Testis (tissue), 3 donors: Measurements from ENCODE around the gene MAP3K9. TPM values are rescaled to one million over a fixed set of nuclear protein-coding genes. Genes with fewer than 3 reads are reported as not detected.

Experiments
- DNase-seq: peaks from one replicate; pipeline ENCODE4 v3.0.0-alpha.2; 2019
- H3K27ac ChIP-seq, 2 donors: fragments of 200-600 bp; sonication (generic); one replicate each; pipeline ENCODE4 v1.5.1; 2019
- H3K27me3 ChIP-seq: fragments of 200-600 bp; sonication (generic); one replicate; pipeline ENCODE4 v1.5.1; 2019
- H3K36me3 ChIP-seq: fragments of 200-600 bp; sonication (generic); one replicate; pipeline ENCODE4 v1.5.1; 2017; ENCODE audit warnings: low read depth; ENCODE audit errors: missing control alignments
- H3K4me1 ChIP-seq: fragments of 200-600 bp; sonication (generic); one replicate; pipeline ENCODE4 v1.5.1; 2019
- H3K4me3 ChIP-seq, 2 donors: fragments of 200-600 bp; sonication (generic); one replicate each; pipeline ENCODE4 v1.5.1; 2017 to 2019
- H3K9me3 ChIP-seq: fragments of 200-600 bp; sonication (generic); one replicate; pipeline ENCODE4 v1.5.1; 2017
- POLR2A ChIP-seq: fragments of 450-650 bp; IDR thresholded peaks from one replicate; pipeline ENCODE4 v1.6.1; 2017; ENCODE audit warnings: antibody characterized with exemption, mild to moderate bottlenecking, moderate library complexity
- WGBS, 2 donors: methylation state at CpG; one replicate each; pipeline ENCODE4 v1.1.5; 2018; 5-methylcytosine and 5-hydroxymethylcytosine counted together
- intact Hi-C: fragments of 100-400 bp; cut with DNase I; formaldehyde crosslinking; loops from one replicate; pipeline ENCODE4 v1.15.1; 2023; ENCODE audit warnings: low total_unique reads
- polyA plus RNA-seq: library from polyadenylated mRNA; stranded (reverse); fragments of 350-450 nt; fragmentation: Illumina TruSeq; extraction: RNeasy Lipid Tissue Mini Kit (QIAGEN cat#74804); gene quantifications from one replicate; pipeline ENCODE4 v1.2.3, GENCODE V29; 2014; ENCODE audit warnings: low read depth, low replicate concordance; ENCODE audit not compliant: insufficient read depth
- total RNA-seq, 2 donors: library from RNA; depleted of rRNA; stranded (reverse); fragments of >200 nt; gene quantifications; one replicate each; pipeline ENCODE4 v1.2.3, GENCODE V29; 2016
- TF ChIP-seq, protein P1 (sequence below), 3 experiments: fragments of 450-650 bp in 2 of 3; fragments of 200-600 bp in 1 of 3; sonication (generic) in 1 of 3; IDR thresholded peaks; one replicate each; pipeline ENCODE4 v1.5.1; 2016 to 2019; ENCODE audit warnings: antibody characterized with exemption in 3 of 3, mild to moderate bottlenecking in 2 of 3, moderate library complexity in 1 of 3

MAP3K9 gene
- total and polyA plus RNA-seq, 3 donors from 2014 or later: 17.4 to 22.5 (median 18.0) TPM

DNA sequence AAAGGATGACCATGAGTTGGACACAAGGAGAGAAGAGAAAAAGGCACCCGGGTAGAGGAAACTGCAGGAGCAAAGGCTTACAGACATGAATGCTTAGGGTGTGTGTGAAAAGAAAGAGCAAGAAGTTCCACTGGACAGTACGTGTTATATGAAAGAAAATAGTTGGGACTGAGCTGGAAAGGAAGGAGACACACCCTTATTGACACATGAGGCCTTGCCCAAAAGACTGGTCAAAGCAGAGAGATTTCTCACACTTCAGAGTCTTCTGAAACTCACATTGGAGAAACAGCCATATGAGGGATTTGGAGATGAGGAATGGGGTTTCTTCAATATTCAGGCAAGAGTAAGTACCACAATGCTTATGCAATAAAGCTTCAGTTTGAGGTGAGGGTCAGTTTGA, 111.6 kb downstream of the MAP3K9 start:
- Histone ChIP-seq H3K4me1 (no peaks in the 10 kb centered on the region), H3K4me3 (no peak overlapping the region), H3K27me3 (no peaks in the 10 kb centered on the region), H3K36me3 (no peaks in the 10 kb centered on the region), H3K27ac (no peak overlapping the region), H3K9me3 (no peaks in the 10 kb centered on the region)
- TF ChIP-seq, protein P1, sequence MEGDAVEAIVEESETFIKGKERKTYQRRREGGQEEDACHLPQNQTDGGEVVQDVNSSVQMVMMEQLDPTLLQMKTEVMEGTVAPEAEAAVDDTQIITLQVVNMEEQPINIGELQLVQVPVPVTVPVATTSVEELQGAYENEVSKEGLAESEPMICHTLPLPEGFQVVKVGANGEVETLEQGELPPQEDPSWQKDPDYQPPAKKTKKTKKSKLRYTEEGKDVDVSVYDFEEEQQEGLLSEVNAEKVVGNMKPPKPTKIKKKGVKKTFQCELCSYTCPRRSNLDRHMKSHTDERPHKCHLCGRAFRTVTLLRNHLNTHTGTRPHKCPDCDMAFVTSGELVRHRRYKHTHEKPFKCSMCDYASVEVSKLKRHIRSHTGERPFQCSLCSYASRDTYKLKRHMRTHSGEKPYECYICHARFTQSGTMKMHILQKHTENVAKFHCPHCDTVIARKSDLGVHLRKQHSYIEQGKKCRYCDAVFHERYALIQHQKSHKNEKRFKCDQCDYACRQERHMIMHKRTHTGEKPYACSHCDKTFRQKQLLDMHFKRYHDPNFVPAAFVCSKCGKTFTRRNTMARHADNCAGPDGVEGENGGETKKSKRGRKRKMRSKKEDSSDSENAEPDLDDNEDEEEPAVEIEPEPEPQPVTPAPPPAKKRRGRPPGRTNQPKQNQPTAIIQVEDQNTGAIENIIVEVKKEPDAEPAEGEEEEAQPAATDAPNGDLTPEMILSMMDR (IDR thresholded peaks at IDR 0.05): no peak
- TF ChIP-seq POLR2A: no peak
- no peak for DNase-seq
- 77 to 85% methylated on average over 2 of the region's 2 CpGs for WGBS, 2 donors
- intact Hi-C loops: no loop called here

DNA sequence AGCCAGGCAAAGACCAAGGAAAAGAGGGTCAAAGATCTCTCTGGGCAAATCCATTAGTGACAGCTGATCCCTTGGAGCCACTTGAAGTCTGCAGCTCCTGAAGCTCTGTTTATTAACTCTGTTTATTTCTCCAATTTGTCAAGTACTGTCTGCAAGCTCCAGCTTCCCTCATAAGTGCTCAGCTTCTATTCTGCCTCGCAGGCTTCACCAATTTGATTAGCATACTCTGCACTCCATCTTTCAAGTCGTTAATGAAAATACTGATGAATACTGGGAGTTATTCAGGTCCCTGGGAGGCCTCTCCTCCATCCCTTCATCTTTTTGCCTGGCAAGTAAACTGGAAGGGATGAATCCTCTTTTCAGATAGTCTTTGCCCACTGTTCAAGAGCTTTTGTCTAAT, 113.3 kb downstream of the MAP3K9 start:
- TF ChIP-seq, protein P1 (IDR thresholded peaks at IDR 0.05): no peak
- no peak for TF ChIP-seq POLR2A
- Histone ChIP-seq H3K27ac (no peak overlapping the region), H3K27me3 (no peaks in the 10 kb centered on the region), H3K4me1 (no peaks in the 10 kb centered on the region), H3K9me3 (no peaks in the 10 kb centered on the region), H3K36me3 (no peaks in the 10 kb centered on the region), H3K4me3 (no peak overlapping the region)
- DNase-seq: no peak
- intact Hi-C loops: no loop called here
- 71 to 75% methylated on average over 2 of the region's 2 CpGs for WGBS, 2 donors

DNA sequence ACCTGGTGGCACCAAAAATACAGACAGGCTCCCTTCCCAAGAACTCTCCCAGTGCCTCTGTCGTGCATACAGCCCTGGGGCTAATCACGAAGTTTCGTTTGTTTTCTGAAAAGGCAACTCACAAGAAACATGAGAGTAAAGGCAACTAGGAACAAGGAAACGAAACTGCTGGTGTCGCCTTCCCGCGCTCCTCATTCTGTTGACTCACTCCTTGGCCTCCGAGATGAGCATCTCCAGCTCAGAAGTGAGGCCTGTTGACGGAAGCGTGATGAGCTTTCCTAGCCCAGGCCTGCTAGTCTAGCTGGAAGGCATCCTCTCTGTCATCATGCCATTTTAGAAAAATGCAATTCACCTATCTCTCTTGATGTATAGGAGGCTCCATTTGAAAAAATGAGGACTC, 117.1 kb downstream of the MAP3K9 start:
- no peaks in the 10 kb centered on the region for H3K9me3 ChIP-seq
- H3K4me1 ChIP-seq: no peaks in the 10 kb centered on the region
- no peak overlapping the region for H3K27ac ChIP-seq
- H3K27me3 ChIP-seq: no peaks in the 10 kb centered on the region
- no peak overlapping the region for H3K4me3 ChIP-seq
- peak; percentile 38 for DNase-seq
- 81 to 91% methylated on average over 10 of the region's 10 CpGs for WGBS, 2 donors
- TF ChIP-seq, protein P1 (IDR thresholded peaks at IDR 0.05): no peak
- TF ChIP-seq POLR2A: no peak
- H3K36me3 ChIP-seq: no peaks in the 10 kb centered on the region
- intact Hi-C loops: no loop called here

DNA sequence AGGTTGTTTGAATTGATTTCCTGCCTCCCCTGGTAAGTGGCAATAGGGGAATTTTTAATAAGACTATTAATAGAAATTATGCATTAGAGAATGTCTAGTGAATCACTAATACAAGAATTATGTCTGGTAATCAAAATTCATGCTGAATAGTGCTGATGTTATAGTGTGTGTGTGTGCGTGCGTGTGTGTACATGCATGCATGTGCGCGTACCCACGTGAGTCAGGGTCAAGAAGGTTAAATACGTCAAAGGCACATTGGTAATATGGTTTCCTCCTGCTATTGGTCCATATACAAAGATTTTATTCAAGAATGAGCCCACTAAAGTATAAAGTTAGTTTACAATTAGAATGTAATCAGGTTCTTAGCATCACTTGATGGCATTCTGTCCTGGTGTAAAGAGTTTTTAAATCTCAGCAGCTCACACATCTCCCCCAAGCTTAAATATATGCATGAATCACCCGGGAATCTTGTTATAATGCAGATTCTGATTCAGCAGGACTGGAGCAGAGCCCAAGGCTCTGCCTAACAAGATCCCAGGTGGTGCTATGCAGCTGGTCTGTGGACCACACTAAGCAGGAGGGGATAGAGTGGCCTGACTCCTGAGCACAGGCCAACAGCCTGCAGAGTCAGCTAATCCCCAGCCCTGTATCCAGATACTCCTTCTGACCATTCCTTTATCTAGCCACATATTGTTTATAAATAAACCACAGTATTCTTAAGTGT, 123.7 kb downstream of the MAP3K9 start:
- TF ChIP-seq POLR2A: no peak
- TF ChIP-seq, protein P1 (IDR thresholded peaks at IDR 0.05): no peak
- 79 to 92% methylated on average over 7 of the region's 7 CpGs for WGBS, 2 donors
- H3K36me3 ChIP-seq: no peaks in the 10 kb centered on the region
- no peak overlapping the region for H3K4me3 ChIP-seq
- no peaks in the 10 kb centered on the region for H3K27me3 ChIP-seq
- no peaks in the 10 kb centered on the region for H3K4me1 ChIP-seq
- intact Hi-C loops: no loop called here
- no peaks in the 10 kb centered on the region for H3K9me3 ChIP-seq
- DNase-seq: no peak
- H3K27ac ChIP-seq: no peak overlapping the region

DNA sequence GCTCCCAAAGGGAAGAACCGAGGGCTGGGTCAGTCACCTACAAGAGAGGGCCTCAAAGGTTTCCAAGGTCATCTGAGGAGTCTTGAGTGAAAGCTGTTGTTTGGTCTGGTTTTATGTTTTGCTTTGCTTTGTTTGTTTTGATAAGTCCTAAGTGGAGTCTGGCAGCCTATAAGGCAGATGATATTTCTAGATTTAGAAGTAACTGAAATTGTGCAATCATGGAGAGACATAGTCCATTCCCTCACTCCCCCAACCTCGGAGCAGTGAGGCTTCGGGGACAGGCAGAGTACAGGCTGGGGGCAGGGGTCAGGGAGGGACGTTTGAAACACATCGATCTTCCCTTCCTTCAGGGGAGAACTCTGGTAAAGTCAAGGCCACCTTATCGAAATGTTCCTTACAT, 125.3 kb downstream of the MAP3K9 start:
- Histone ChIP-seq H3K4me3 (no peak overlapping the region), H3K27ac (no peak overlapping the region), H3K36me3 (no peaks in the 10 kb centered on the region), H3K9me3 (no peaks in the 10 kb centered on the region), H3K27me3 (no peaks in the 10 kb centered on the region), H3K4me1 (no peaks in the 10 kb centered on the region)
- TF ChIP-seq, protein P1 (IDR thresholded peaks at IDR 0.05): no peak
- TF ChIP-seq POLR2A: no peak
- DNase-seq: no peak
- intact Hi-C loops: no loop called here
- WGBS, 2 donors: 31 to 32% methylated on average over 6 of the region's 6 CpGs
